Stimulated activated CD4-positive, alpha-beta T cell treated with anti-CD3 and anti-CD28 coated beads, Interleukin-2, amount 100 ng/mL, for 48 hours (primary cell): ENCODE data around the gene JUND.

ENCODE experiments used
- DNase-seq, 2 donors: peaks; one replicate each; pipeline ENCODE4 v3.0.0-alpha.2; 2020

JUND gene

DNA sequence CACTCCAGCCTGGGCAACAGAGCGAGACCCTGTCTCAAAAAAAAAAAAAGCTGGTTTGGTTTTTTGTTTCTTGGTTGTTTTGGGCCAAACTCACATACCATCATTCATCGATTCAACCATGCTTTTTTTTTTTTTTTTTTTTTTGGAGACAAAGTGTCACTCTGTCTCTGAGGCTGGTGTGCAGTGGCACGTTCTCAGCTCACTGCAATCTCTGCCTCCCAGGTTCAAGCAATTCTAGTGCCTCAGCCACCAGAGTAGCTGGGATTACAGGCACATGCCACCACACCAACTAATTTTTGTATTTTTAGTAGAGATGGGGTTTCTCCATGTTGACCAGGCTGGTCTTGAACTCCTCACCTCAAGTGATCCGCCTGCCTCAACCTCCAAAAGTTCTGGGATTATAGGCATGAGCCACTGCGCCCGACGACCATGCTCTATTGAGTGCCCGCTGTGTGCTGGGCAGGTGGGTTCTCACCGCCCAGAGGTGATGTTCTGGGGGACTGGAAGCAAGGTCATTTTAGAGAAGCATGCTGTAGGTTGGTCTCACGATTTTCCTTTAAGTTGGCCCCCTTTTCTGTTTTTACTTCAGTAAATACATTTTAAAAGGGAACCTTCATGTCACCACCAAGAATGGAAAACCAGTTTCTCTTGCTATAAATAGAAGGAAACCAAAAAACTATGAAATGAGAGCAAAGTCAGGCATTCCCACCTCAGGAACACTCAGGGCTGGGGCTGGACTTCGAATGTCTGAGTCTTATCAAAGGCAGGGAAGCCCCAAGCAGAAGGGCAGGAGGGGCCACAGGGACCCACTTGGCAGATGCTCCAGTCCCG lies 8.3 kb upstream of the JUND start:
- DNase-seq = no peak

GRCh38 chr19:18287836-18288772 lies 6.7 kb upstream of the JUND start:
- DNase-seq = no peak

DNA sequence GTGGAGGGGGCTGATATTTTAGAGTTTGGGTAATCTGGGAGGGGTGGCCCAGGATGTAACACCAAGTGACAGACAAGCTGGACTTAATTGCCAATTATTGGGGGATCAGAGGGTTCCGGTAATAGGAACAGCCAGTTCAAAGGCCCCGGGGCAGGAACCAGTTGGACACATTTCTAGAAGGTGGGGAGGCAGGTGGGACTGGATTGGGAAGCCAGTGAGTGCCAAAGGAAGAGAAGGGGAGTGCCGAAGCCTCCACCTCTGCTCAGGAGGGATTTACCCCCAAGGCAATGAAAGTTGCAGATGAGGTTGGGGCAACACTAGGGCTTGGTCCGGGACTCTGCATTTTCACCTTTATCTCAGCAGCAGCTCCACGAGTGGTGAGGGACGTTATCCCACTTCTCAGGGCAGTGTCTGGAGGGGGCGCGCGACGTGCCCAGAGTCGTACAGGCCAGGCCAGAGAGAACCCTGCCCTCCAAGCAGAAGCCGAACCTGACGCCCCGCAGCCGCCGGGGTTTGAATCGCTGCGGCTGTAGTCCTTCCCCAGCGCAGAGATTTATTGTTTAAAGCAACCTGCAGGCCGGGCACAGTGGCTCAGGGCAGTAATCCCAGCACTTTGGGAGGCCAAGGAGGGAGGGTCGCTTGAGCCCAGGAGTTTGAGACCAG lies 5.7 kb upstream of the JUND start:
- no peak for DNase-seq

DNA sequence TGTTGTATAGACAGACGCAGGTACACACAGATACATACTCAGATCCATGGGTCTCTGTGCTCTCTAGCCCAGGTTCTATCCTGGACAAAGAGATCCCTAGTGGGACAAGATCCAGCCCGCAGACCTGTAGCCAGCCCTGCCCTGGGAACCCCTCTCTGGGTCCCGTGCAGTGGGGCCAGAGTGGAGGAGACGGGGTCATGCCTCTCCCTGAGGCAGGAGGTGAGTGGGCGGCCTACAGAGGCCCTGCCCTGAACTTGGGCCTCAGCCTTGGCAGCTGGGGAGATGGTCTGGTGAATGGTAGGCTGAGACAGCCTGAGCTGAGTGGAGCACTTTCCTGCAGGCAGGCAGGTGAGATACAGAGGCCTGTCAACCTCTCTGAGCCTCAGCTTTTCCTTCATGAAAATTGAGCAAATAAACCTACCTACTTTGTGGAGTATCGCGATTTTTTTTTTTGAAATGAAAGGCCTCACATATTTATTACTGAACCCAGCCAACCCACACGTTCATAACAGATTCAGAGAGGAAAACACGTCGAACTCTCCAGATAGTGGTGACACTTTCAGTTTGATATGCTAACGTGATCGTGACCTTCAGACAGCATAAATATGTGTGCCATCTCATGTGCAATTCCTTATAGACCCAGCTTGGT lies 3.4 kb upstream of the JUND start:
- DNase-seq = peak in 1 of 2 donors; percentile 55

- DNase-seq = no peak
Measured at GRCh38 chr19:18283338-18283737, 1.9 kb upstream of the JUND start.

GRCh38 chr19:18282788-18283141 lies 1.3 kb upstream of the JUND start:
- DNase-seq = no peak

DNA sequence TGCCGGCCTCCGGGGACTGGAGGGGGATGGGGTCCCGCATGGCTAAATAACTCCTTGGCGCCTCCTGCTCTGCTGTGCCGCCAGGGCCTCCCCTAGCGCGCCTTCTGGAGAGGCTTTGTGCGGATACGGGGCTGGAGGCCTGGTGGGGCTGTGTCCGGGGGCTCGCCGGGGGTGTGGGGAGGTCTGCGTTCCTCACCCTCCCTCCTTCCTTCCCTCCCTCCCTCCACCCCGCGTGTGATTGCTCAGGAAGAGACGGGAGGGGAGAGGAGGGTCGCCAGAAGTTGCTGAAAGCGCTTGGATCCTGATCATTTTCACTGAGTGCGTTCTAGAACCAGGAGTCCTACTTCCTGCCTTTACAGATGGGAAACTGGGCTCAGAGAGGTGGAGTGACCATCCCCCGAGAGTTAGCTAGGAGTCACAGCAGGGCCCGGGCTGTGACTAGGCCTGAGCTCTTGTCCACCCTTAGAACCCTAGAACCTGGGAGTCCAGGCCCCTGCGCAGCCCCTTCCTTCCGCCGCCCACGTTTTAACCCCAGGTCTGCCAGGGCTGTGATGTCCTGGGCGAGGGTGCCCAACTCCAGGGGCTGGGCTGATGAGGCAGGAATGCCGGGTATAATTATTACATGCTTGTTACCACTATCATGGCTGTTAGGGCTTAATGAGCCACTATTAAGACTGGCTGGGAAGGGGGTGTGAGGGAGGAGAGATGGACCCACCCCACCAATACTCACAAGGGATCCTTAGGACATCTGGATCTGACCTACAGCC lies 782 bp upstream of the JUND start:
- no peak for DNase-seq

DNA sequence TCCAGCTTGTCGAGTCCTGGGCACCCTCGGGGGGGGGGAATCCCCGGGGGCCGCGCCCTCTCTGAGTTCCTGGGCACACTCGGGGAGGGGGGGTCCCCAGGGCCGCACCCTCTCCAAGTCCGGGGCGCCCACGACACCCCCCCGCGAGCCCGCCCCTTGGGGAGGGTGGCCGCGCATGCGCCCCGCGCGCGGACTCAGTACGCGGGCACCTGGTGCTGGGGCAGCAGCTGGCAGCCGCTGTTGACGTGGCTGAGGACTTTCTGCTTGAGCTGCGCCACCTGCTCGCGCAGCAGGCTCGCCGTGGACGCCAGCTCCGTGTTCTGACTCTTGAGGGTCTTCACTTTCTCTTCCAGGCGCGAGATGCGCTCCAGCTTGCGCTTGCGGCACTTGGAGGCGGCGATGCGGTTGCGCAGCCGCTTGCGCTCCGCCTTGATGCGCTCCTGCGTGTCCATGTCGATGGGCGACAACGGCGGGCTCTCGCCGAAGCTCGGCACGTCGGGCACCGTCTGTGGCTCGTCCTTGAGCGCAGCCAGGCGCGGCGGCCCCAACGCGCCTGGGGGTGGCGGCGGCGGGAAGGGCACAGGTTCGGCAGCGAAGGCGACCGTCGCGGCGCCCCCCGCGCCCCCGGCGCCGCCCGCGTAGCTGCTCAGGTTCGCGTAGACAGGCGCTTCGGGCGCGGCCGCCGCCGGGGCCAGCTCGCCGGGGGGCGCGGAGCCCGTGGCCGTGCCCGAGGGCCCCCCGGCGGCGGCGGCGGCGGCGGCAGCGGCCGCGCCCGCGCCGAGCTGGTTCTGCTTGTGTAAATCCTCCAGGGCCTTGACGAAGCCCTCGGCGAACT lies 958 bp downstream of the JUND start:
- peak; percentile 58 to 60 for DNase-seq

- peak; percentile 83 to 84 for DNase-seq
Measured at GRCh38 chr19:18279516-18280246, 1.7 kb downstream of the JUND start.

DNA sequence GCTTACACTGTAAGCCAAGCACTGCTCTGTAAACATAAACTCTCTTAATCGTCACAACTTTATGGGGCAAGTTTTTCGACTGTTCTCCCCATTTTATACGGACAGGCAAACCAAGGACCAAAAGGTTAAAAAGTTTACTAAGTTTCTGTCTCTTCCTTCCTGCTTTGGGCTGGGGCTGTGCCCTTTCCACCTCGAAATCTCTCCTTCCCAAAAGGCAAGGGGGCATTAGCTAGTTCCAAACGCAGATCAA lies 2.2 kb downstream of the JUND start:
- DNase-seq = no peak

GRCh38 chr19:18278521-18279265 lies 2.7 kb downstream of the JUND start:
- peak in 1 of 2 donors; percentile 46 for DNase-seq

DNA sequence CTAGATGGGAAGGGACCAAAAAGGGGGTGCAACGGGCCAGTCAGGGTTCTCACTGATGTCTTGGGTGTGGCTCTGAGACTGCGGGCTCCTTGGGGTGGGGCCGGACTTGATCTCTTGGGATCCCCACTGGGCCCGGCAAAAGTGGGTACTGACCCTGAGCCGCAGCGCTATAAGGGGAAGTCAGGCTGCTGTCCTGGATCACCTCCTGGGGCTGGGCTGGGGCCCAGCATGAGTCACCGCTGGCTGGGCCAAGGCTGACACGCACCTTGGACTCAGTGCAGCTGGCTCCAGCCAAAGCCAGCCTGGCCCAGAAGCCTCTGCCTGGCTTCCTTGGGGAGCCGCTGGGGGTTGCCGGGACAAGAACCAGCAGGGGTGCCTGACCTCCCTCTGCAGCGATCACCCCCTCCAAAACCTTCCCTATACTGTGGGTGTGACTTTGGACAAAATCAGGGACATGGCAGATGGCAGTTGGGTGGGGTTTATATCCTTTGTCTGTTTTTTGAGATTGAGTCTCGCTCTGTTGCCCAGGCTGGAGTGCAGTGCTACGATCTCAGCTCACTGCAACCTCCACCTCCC lies 6.6 kb downstream of the JUND start:
- DNase-seq = no peak

GRCh38 chr19:18274219-18274780 lies 7.1 kb downstream of the JUND start, which contains the start of gene IQCN:
TSS of gene IQCN (minus strand) at chr19:18274452. CDS start at chr19:18269478, 4,974 bp downstream.
- no peak for DNase-seq

- no peak for DNase-seq
Measured at GRCh38 chr19:18273561-18274218, 7.7 kb downstream of the JUND start.

GRCh38 chr19:18271433-18271841 lies 10.0 kb downstream of the JUND start:
- DNase-seq = no peak

GRCh38 chr19:18270326-18270725 lies 11.1 kb downstream of the JUND start:
- no peak for DNase-seq

GRCh38 chr19:18269070-18269723 lies 12.2 kb downstream of the JUND start:
- DNase-seq = no peak
